ENCODE data around the gene SETD1B. TPM values are rescaled to one million over a fixed set of nuclear protein-coding genes. Genes with fewer than 3 reads are reported as not detected.
A peak's percentile ranks its signal among the peaks of the same experiment; 100 is the strongest.

Gene SETD1B
- total RNA-seq, 1 donor from 2014 or later: 5.3 TPM

DNA sequence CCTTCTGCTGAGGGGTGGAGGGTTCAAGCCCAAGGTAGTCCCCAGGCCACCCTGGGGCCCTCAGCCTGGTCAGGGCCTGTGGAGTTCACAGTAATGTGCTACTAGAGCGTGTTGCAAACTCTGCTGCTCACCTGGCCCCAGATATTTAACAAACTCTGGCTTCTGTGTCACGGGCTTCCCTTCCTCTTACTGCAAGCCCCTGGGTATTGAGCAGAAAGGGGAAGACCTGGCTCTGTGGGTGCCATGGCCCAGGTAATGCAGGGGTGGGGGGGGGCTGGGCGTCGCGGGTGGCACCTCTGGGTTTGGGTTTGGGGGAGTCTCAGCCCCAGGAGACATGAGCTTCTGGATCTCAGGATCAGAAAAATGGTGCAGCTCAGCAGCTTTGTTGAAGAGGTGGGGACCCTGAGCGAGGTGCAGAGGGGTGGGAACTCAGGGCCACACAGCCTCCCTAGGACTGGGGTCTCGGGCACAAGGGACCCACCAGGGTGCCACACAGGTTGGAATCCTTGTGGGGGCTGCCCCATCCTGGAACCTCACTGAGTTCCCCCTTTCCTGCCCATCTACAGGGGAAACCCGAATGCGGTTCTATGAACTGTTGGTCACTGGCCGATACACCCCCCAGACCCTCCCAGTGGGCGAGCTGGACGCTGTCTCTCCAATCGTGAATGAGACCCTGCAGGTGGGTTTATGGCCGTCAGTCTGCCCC, 4.0 kb downstream of the SETD1B start:
- no peak for DNase-seq

GRCh38 chr12:121808623-121809022, 4.8 kb downstream of the SETD1B start:
- no peak for DNase-seq

DNA sequence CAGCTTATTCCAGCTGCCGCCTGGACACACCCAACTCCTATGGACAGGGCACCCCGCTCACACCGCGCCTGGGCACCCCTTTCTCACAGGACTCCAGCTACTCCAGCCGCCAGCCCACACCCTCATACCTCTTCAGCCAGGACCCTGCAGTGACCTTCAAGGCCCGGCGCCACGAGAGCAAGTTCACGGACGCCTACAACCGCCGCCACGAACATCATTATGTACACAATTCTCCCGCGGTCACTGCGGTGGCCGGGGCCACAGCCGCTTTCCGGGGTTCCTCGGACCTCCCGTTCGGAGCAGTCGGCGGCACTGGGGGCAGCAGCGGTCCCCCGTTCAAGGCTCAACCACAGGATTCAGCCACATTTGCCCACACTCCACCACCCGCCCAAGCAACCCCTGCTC, 5.9 kb downstream of the SETD1B start:
- DNase-seq: no peak

DNA sequence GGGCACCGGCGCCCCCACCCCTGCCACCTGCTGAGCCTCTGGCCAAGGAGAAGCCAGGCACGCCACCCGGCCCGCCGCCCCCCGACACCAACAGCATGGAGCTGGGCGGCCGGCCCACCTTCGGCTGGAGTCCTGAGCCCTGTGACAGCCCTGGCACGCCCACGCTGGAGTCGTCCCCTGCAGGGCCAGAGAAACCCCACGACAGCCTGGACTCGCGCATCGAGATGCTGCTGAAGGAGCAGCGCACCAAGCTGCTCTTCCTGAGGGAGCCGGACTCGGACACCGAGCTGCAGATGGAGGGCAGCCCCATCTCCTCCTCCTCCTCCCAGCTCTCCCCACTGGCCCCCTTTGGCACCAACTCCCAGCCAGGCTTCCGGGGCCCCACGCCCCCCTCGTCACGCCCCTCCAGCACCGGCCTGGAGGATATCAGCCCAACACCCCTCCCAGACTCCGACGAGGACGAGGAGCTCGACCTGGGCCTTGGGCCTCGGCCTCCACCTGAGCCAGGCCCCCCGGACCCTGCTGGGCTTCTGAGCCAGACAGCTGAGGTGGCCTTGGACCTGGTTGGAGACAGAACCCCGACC, 6.5 kb downstream of the SETD1B start:
- DNase-seq: no peak

DNA sequence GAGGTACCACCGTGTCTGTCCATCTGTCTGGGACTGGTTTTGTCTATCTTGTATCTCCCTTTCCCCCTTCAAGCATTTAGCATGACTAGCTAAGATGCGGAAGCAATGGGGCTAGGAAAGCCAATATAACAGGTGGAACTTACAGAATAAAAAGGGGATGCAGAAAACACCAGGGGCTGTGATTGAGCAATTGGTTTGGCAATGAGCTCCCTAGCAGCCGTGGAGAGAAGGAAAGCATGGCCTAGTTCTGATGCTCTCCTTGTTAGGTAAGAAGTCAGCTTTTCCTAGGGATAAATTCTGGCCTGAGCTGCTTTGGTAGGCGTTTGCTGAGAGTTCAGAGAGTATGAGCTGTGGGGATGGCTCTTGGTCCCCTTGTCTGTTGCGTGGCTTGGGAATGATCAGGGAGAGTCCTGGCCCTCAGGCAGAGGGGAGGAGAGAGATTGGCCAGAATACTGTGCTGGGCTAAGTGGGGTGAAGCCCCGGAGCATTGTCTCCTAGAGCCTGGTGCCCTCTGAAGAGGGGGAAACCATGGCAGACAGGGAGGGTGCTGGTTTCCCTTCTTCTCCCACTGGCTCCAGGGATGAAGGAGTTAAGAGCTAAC, 7.1 kb downstream of the SETD1B start:
- DNase-seq: no peak

GRCh38 chr12:121811434-121812319, 7.9 kb downstream of the SETD1B start:
- DNase-seq: peak; percentile 68

GRCh38 chr12:121812320-121812871, 8.6 kb downstream of the SETD1B start:
- DNase-seq: peak; percentile 68

- DNase-seq: no peak
These were observed 9.4 kb downstream of the SETD1B start for GRCh38 chr12:121812921-121813896.

- DNase-seq: no peak
These were observed 10.1 kb downstream of the SETD1B start for GRCh38 chr12:121813951-121814350.

DNA sequence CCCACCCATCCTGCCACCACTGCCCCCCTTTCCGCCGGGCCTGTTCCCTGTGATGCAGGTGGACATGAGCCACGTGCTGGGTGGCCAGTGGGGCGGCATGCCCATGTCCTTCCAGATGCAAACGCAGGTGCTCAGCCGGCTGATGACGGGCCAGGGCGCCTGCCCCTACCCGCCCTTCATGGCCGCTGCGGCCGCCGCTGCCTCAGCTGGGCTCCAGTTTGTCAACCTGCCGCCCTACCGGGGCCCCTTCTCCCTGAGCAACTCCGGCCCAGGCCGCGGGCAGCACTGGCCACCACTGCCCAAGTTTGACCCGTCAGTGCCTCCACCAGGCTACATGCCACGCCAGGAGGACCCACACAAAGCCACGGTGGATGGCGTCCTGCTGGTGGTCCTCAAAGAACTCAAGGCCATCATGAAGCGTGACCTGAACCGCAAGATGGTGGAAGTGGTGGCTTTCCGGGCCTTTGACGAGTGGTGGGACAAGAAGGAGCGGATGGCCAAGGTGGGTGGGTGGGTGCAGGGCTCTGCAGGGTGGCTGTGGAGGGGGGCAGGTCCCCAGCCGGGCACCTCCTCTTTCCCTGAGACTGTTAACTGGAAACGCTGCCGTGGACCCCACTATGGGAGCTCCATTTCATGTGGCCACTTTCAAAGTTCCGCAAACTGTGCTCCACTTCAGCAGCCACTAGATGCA, 10.8 kb downstream of the SETD1B start:
- no peak for DNase-seq

DNA sequence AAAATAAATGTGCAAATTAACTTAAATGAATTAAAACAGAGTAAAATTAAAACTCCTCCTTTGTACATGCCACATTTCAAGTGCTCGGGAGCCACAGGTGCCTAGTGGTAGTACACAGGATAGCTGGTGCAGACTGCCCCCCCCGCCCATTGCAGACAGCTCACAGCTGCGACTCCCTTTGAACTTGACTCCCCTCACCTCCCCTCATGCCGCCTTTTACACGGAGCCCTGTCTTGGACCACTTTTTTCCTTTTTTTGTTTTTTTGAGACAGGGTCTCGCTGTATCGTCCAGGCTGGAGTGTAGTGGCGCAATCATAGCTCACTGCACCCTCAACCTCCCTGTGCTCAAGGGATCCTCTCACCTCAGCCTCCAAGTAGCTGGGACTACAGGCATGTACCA, 11.5 kb downstream of the SETD1B start:
- no peak for DNase-seq

DNA sequence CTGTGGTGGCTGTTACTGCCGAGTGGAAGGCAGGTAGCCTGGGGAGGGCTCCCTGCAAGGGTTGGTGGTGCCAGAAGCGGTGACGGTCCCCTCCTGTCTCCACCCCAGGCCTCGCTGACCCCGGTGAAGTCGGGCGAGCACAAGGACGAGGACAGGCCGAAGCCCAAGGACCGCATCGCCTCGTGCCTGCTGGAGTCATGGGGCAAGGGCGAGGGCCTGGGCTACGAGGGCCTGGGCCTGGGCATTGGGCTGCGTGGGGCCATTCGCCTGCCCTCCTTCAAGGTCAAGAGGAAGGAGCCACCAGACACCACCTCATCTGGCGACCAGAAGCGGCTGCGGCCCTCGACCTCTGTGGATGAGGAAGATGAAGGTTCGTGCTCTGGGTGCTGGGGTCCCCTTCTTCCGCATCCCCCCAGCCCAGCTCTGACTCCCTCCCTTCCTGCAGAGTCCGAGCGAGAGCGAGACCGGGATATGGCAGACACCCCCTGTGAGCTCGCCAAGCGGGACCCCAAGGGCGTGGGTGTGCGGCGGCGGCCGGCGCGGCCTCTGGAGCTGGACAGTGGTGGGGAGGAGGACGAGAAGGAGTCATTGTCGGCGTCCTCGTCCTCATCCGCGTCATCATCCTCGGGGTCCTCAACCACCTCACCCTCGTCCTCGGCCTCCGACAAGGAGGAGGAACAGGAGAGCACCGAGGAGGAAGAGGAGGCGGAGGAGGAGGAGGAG, 13.3 kb downstream of the SETD1B start:
- DNase-seq: no peak

DNA sequence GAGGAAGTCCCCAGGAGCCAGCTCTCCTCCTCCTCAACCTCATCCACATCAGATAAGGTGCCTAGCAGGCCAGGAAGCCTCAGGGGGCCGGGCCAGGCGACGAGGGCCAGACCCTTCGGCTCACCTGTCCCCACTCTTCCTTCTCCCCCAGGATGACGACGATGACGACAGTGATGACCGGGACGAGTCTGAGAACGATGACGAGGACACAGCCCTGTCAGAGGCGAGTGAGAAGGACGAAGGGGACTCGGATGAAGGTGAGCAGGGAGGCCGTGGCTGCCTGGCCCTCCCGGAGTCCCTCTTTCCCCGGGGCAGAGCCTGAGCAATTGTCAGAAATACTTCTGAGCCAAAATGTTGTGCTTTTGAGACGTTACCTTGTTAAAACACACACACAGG, 13.8 kb downstream of the SETD1B start:
- no peak for DNase-seq

DNA sequence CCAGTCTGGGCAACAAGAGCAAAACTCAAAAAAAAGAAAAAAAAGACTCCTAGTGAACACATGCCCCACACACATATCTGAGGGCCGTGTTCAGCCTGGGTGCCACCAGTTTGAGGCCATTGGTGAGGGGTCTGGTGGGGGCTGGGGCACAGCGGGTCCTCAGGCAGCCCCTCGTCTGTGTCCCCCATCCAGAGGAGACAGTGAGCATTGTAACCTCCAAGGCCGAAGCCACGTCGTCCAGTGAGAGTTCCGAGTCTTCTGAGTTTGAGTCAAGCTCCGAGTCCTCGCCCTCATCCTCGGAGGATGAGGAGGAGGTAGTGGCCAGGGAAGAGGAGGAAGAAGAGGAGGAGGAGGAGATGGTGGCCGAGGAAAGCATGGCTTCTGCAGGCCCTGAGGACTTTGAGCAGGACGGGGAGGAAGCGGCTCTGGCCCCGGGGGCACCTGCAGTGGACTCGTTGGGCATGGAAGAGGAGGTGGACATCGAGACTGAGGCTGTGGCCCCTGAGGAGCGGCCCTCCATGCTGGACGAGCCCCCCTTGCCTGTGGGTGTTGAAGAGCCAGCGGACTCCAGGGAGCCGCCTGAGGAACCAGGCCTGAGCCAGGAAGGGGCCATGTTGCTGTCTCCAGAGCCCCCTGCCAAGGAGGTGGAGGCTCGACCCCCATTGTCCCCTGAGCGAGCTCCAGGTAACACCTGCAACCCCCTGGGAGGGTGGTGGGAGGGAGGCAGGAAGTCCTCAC, 15.6 kb downstream of the SETD1B start:
- DNase-seq: no peak

GRCh38 chr12:121820056-121820455, 16.2 kb downstream of the SETD1B start:
- no peak for DNase-seq

DNA sequence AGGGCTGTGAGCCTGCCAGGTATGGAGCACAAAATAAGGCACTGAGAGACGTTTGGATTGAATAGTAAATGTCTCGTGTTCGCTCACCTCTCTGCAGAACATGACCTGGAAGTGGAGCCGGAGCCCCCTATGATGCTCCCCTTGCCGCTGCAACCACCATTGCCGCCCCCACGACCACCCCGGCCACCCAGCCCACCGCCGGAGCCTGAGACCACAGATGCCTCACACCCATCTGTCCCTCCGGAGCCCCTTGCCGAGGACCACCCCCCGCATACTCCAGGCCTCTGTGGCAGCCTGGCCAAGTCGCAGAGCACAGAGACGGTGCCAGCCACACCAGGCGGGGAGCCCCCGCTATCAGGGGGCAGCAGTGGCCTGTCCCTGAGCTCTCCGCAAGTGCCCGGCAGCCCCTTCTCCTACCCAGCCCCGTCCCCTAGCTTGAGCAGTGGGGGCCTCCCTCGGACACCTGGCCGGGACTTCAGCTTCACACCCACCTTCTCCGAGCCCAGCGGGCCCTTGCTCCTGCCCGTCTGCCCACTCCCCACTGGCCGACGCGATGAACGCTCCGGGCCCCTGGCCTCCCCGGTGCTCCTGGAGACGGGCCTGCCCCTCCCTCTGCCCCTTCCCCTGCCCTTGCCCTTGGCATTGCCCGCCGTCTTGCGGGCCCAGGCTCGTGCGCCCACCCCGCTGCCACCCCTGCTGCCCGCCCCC, 18.7 kb downstream of the SETD1B start:
- no peak for DNase-seq

- DNase-seq: no peak
These were observed 19.4 kb downstream of the SETD1B start for GRCh38 chr12:121823101-121823726.

GRCh38 chr12:121823727-121824115, 19.9 kb downstream of the SETD1B start:
- no peak for DNase-seq

All from skin of body (tissue), 2 donors.